LNCAP (cell line): ENCODE measurements around the gene ZBTB20.

Experiments used
- CTCF ChIP-seq: fragments of 450-650 bp; IDR thresholded peaks from 2 replicates; pipeline ENCODE4 v1.5.1; 2017; ENCODE audit warnings: mild to moderate bottlenecking

The ZBTB20 gene

GRCh38 chr3:115165266-115165665 is 18.2 kb upstream of the ZBTB20 start:
- no peak for TF ChIP-seq CTCF

- TF ChIP-seq CTCF: no peak
Observed at GRCh38 chr3:115164374-115165221, 17.5 kb upstream of the ZBTB20 start.

GRCh38 chr3:115162759-115163158 is 15.7 kb upstream of the ZBTB20 start:
- no peak for TF ChIP-seq CTCF

GRCh38 chr3:115161866-115162265 is 14.8 kb upstream of the ZBTB20 start:
- TF ChIP-seq CTCF: no peak

GRCh38 chr3:115161168-115161834 is 14.2 kb upstream of the ZBTB20 start:
- no peak for TF ChIP-seq CTCF

- no peak for TF ChIP-seq CTCF
Observed at GRCh38 chr3:115160295-115160694, 13.2 kb upstream of the ZBTB20 start.

- TF ChIP-seq CTCF: no peak
Observed at GRCh38 chr3:115156046-115156654, 9.1 kb upstream of the ZBTB20 start.
